Upper lobe of left lung (tissue), 6 donors: ENCODE results near the gene HOXB4. TPM values are rescaled to one million over a fixed set of nuclear protein-coding genes. Genes with fewer than 3 reads are reported as not detected.

ENCODE experiments used
- ATAC-seq, 2 donors: fragments of 200-7000 bp; cut with Tn5 transposase; one replicate each; pipeline ENCODE4 v1.9.1; 2022; ENCODE audit warnings: mild to moderate bottlenecking in 2 of 2, moderate library complexity in 2 of 2; ENCODE audit not compliant: low FRiP score in 2 of 2
- DNase-seq, 2 donors: peaks; one replicate each; pipeline ENCODE4 v3.0.0-alpha.2; 2019 to 2020
- H3K27ac ChIP-seq, 4 donors: fragments of 200-600 bp; sonication (generic); one replicate each; pipeline ENCODE4 v1.5.1; 2016 to 2019
- H3K27me3 ChIP-seq, 4 donors: fragments of 200-600 bp; sonication (generic); one replicate each; pipeline ENCODE4 v1.5.1; 2017 to 2019
- H3K36me3 ChIP-seq, 4 donors: fragments of 200-600 bp; sonication (generic); one replicate each; pipeline ENCODE4 v1.5.1; 2016 to 2019
- H3K4me1 ChIP-seq, 4 donors: fragments of 200-600 bp; sonication (generic); one replicate each; pipeline ENCODE4 v1.5.1; 2018 to 2019
- H3K4me3 ChIP-seq, 4 donors: fragments of 200-600 bp; sonication (generic); one replicate each; pipeline ENCODE4 v1.5.1; 2017 to 2019; ENCODE audit warnings: mild to moderate bottlenecking in 2 of 4, moderate library complexity in 1 of 4
- H3K9me3 ChIP-seq, 4 donors: fragments of 200-600 bp; sonication (generic); one replicate each; pipeline ENCODE4 v1.5.1; 2018 to 2019
- CTCF ChIP-seq, 6 experiments: fragments of 450-650 bp in 4 of 6; fragments of 200-600 bp in 2 of 6; sonication (generic) in 2 of 6; IDR thresholded peaks; one replicate each; pipeline ENCODE4 v1.5.1; 2016 to 2019; ENCODE audit warnings: antibody characterized with exemption in 6 of 6
- EP300 ChIP-seq, 4 donors: sonication (generic); formaldehyde crosslinking; IDR thresholded peaks; one replicate each; pipeline ENCODE4 v1.5.1; 2017; ENCODE audit warnings: antibody characterized with exemption in 4 of 4, control low read depth in 2 of 4
- POLR2A ChIP-seq, 4 donors: fragments of 450-650 bp; IDR thresholded peaks; one replicate each; pipeline ENCODE4 v1.5.1; 2016 to 2017; ENCODE audit warnings: antibody characterized with exemption in 4 of 4, mild to moderate bottlenecking in 2 of 4
- POLR2AphosphoS5 ChIP-seq, 2 donors: sonication (generic); formaldehyde crosslinking; IDR thresholded peaks; one replicate each; pipeline ENCODE4 v1.5.1; 2017; ENCODE audit warnings: antibody characterized with exemption in 2 of 2
- WGBS, 2 donors: methylation state at CpG; one replicate each; pipeline ENCODE4 v1.1.5; 2017 to 2018; 5-methylcytosine and 5-hydroxymethylcytosine counted together
- total RNA-seq, 6 donors: library from RNA; depleted of rRNA in 4 of 6; stranded (reverse); fragments of >200 nt in 4 of 6; gene quantifications; one replicate each; pipeline versions ENCODE4 v1.1.0 to v1.2.1, GENCODE V29; 2016 to 2021
- donor health status: DM: no; HTN: no; CAD: no; lungs with moderate emphysema.
- donor health status: DM: no; HTN: yes; CAD: no; lungs with severe emphysema.

Gene HOXB4
- total RNA-seq, 6 donors from 2014 or later, result 0.61 to 5.6 (median 2.0) TPM

- H3K27ac ChIP-seq, result no peak overlapping the region
- no peak for ATAC-seq
- no peak for DNase-seq
- H3K36me3 ChIP-seq, result no peaks in the 10 kb centered on the region
- H3K4me3 ChIP-seq, result no peak overlapping the region
- no peak for TF ChIP-seq CTCF (IDR thresholded peaks at IDR 0.05)
- TF ChIP-seq POLR2AphosphoS5 (IDR thresholded peaks at IDR 0.05), result no peak
- TF ChIP-seq POLR2A (IDR thresholded peaks at IDR 0.05), result no peak
- TF ChIP-seq EP300 (IDR thresholded peaks at IDR 0.05), result no peak
- WGBS, 2 donors, result 49 to 64% methylated on average over 17 of the region's 17 CpGs
- peaks cover 0 to 71% (median 38%) of the 10 kb centered on the region in 4 donors for H3K27me3 ChIP-seq
- H3K4me1 ChIP-seq, result peaks cover 18 to 35% (median 29%) of the 10 kb centered on the region in 4 donors
- H3K9me3 ChIP-seq, result no peaks in the 10 kb centered on the region
Measured at GRCh38 chr17:48600244-48601098, 22.3 kb upstream of the HOXB4 start.

GRCh38 chr17:48599354-48599753 is 21.2 kb upstream of the HOXB4 start:
- Histone ChIP-seq H3K36me3 (no peaks in the 10 kb centered on the region), H3K27ac (no peak overlapping the region), H3K27me3 (peaks cover 0 to 74% (median 37%) of the 10 kb centered on the region in 4 donors), H3K9me3 (no peaks in the 10 kb centered on the region), H3K4me1 (peaks cover 18 to 35% (median 29%) of the 10 kb centered on the region in 4 donors), H3K4me3 (no peak overlapping the region)
- TF ChIP-seq POLR2A (IDR thresholded peaks at IDR 0.05), result no peak
- TF ChIP-seq POLR2AphosphoS5 (IDR thresholded peaks at IDR 0.05), result no peak
- WGBS, 2 donors, result 59 to 65% methylated on average over 5 of the region's 5 CpGs
- DNase-seq (no peak), ATAC-seq (no peak)

- 24 to 46% methylated on average over 7 of the region's 7 CpGs for WGBS, 2 donors
- H3K9me3 ChIP-seq, result no peaks in the 10 kb centered on the region
- DNase-seq (no peak), ATAC-seq (no peak)
- H3K36me3 ChIP-seq, result no peaks in the 10 kb centered on the region
- H3K4me3 ChIP-seq, result no peak overlapping the region
- peaks cover 0 to 73% (median 34%) of the 10 kb centered on the region in 4 donors for H3K27me3 ChIP-seq
- peaks cover 18 to 41% (median 31%) of the 10 kb centered on the region in 4 donors for H3K4me1 ChIP-seq
- no peak overlapping the region for H3K27ac ChIP-seq
- TF ChIP-seq EP300 (IDR thresholded peaks at IDR 0.05) (no peak), CTCF (IDR thresholded peaks at IDR 0.05) (no peak), POLR2AphosphoS5 (IDR thresholded peaks at IDR 0.05) (no peak), POLR2A (IDR thresholded peaks at IDR 0.05) (no peak)
Measured at GRCh38 chr17:48598736-48599135, 20.6 kb upstream of the HOXB4 start.

- ATAC-seq, result peak; percentile 29 to 71
- H3K27ac ChIP-seq, result peak overlapping the region; percentile 75 to 87 (median 78)
- TF ChIP-seq POLR2A (IDR thresholded peaks at IDR 0.05) (peak in 2 of 4 donors; percentile 21 to 42), POLR2AphosphoS5 (IDR thresholded peaks at IDR 0.05) (peak; percentile 23 to 57), CTCF (IDR thresholded peaks at IDR 0.05) (no peak), EP300 (IDR thresholded peaks at IDR 0.05) (no peak)
- no peaks in the 10 kb centered on the region for H3K9me3 ChIP-seq
- peaks cover 23 to 48% (median 34%) of the 10 kb centered on the region in 4 donors for H3K4me1 ChIP-seq
- DNase-seq, result peak in 1 of 2 donors; percentile 91
- peaks cover 0 to 71% (median 33%) of the 10 kb centered on the region in 4 donors for H3K27me3 ChIP-seq
- peak overlapping the region; percentile 22 to 50 (median 44) for H3K4me3 ChIP-seq
- 2 to 4% methylated on average over 32 to 56 of the region's 68 CpGs for WGBS, 2 donors
- H3K36me3 ChIP-seq, result no peaks in the 10 kb centered on the region
Measured at GRCh38 chr17:48597778-48598631, 19.9 kb upstream of the HOXB4 start.

GRCh38 chr17:48597528-48597777 is 19.3 kb upstream of the HOXB4 start:
- Histone ChIP-seq H3K27me3 (peaks cover 0 to 70% (median 32%) of the 10 kb centered on the region in 4 donors), H3K4me3 (peak overlapping the region; percentile 22 to 50 (median 44)), H3K27ac (peak overlapping the region; percentile 75 to 87 (median 78)), H3K4me1 (peaks cover 28 to 49% (median 36%) of the 10 kb centered on the region in 4 donors), H3K9me3 (no peaks in the 10 kb centered on the region), H3K36me3 (no peaks in the 10 kb centered on the region)
- no peak for TF ChIP-seq POLR2A (IDR thresholded peaks at IDR 0.05)
- TF ChIP-seq EP300 (IDR thresholded peaks at IDR 0.05), result no peak
- TF ChIP-seq POLR2AphosphoS5 (IDR thresholded peaks at IDR 0.05), result no peak
- no peak for TF ChIP-seq CTCF (IDR thresholded peaks at IDR 0.05)
- ATAC-seq, result no peak
- DNase-seq, result no peak
- 10% methylated on average over 2 of the region's 16 CpGs; no CpG with 5 or more reads in 1 of the 2 donors for WGBS, 2 donors
